IMR-90 (cell line): ENCODE data around the gene LIMS2. TPM values are rescaled to one million over a fixed set of nuclear protein-coding genes. Genes with fewer than 3 reads are reported as not detected.

ENCODE experiments used
- ATAC-seq: fragments of 200-7000 bp; cut with Tn5 transposase; 2 replicates; pipeline ENCODE4 v1.9.1; 2020; ENCODE audit warnings: low read depth, mild to moderate bottlenecking, moderate library complexity
- BruUV-seq: library from RNA; stranded (reverse); fragments of 400-500 nt; replicated peaks from 2 replicates; lab custom pipeline; 2021; lab: Mats Ljungman, UMichigan
- CTCF ChIA-PET: fragments of 300-600 bp; formaldehyde crosslinking; extraction: SDS; loops from one replicate; lab custom pipeline; 2021; ENCODE audit warnings: antibody characterized with exemption; lab: Yijun Ruan, JAX
- POLR2A ChIA-PET: fragments of 300-600 bp; sonication (Branson Sonifier 250); formaldehyde crosslinking; loops from one replicate; lab custom pipeline; 2022; ENCODE audit warnings: antibody characterized with exemption; ENCODE audit not compliant: unreplicated experiment; lab: Charles Lee
- DNase-seq: peaks from one replicate; pipeline ENCODE4 v3.0.0; 2013
- H2AFZ ChIP-seq: replicated peaks from 2 replicates; pipeline ENCODE3; 2013; ENCODE audit warnings: low read length, mild to moderate bottlenecking; ENCODE audit not compliant: poor library complexity
- H2AK5ac ChIP-seq: 2 replicates; pipeline ENCODE4 v1.6.1; 2013; ENCODE audit warnings: low read depth, low read length, inconsistent platforms
- H2AK9ac ChIP-seq: replicated peaks from 2 replicates; pipeline ENCODE3; 2013; ENCODE audit warnings: mild to moderate bottlenecking, low read depth, low read length, moderate library complexity; ENCODE audit not compliant: poor library complexity
- H2BK120ac ChIP-seq: 2 replicates; pipeline ENCODE4 v1.6.1; 2013; ENCODE audit warnings: low read depth, low read length, inconsistent platforms
- H2BK15ac ChIP-seq: 3 replicates; pipeline ENCODE4 v1.6.1; 2013; ENCODE audit warnings: low read depth, low read length, inconsistent platforms
- H2BK20ac ChIP-seq: 2 replicates; pipeline ENCODE4 v1.6.1; 2013; ENCODE audit warnings: low read depth, mild to moderate bottlenecking, inconsistent platforms, low read length, moderate library complexity
- H2BK5ac ChIP-seq: 2 replicates; pipeline ENCODE4 v1.6.1; 2013; ENCODE audit warnings: mild to moderate bottlenecking, low read depth, low read length, inconsistent platforms; ENCODE audit not compliant: poor library complexity, severe bottlenecking
- H3K14ac ChIP-seq: replicated peaks from 2 replicates; pipeline ENCODE4 v1.6.1; 2013; ENCODE audit warnings: low read depth, low read length, inconsistent platforms
- H3K18ac ChIP-seq: 2 replicates; pipeline ENCODE4 v1.6.1; 2013; ENCODE audit warnings: low read depth, low read length, control low read depth
- H3K23ac ChIP-seq: 2 replicates; pipeline ENCODE4 v1.6.1; 2013; ENCODE audit warnings: low read depth, low read length, inconsistent platforms
- H3K27ac ChIP-seq: 2 replicates; pipeline ENCODE4 v1.5.1; 2013; ENCODE audit warnings: mild to moderate bottlenecking, control low read depth, low read length; ENCODE audit not compliant: insufficient read depth
- H3K27me3 ChIP-seq: 2 replicates; pipeline ENCODE4 v1.6.1; 2013; ENCODE audit warnings: low read length; ENCODE audit not compliant: control insufficient read depth, insufficient read depth
- H3K36me3 ChIP-seq: 2 replicates; pipeline ENCODE4 v1.6.1; 2013; ENCODE audit warnings: low read length, mixed read lengths; ENCODE audit not compliant: control insufficient read depth, insufficient read depth
- H3K4ac ChIP-seq: 2 replicates; pipeline ENCODE4 v1.6.1; 2013; ENCODE audit warnings: low read depth, low read length, inconsistent platforms
- H3K4me1 ChIP-seq: 2 replicates; pipeline ENCODE4 v1.6.1; 2013; ENCODE audit warnings: low read length, mixed read lengths; ENCODE audit not compliant: control insufficient read depth, insufficient read depth
- H3K4me2 ChIP-seq: 2 replicates; pipeline ENCODE4 v1.6.1; 2013; ENCODE audit warnings: low read depth, mild to moderate bottlenecking, control low read depth, low read length, moderate library complexity
- H3K4me3 ChIP-seq: 2 replicates; pipeline ENCODE4 v1.5.1; 2013; ENCODE audit warnings: low read depth, mild to moderate bottlenecking, control low read depth, low read length, moderate library complexity; ENCODE audit not compliant: insufficient read depth
- H3K56ac ChIP-seq: 2 replicates; pipeline ENCODE4 v1.6.1; 2013; ENCODE audit warnings: low read length, inconsistent platforms; ENCODE audit not compliant: insufficient read depth; ENCODE audit errors: extremely low read depth
- H3K79me1 ChIP-seq, 2 experiments: 2 replicates each; pipeline ENCODE4 v1.6.1; 2013; ENCODE audit warnings: low read length in 2 of 2, inconsistent platforms in 1 of 2, low read depth in 1 of 2
- H3K9ac ChIP-seq: 2 replicates; pipeline ENCODE4 v1.6.1; 2013; ENCODE audit warnings: low read depth, low read length, control low read depth
- H3K9me1 ChIP-seq: 2 replicates; pipeline ENCODE4 v1.6.1; 2013; ENCODE audit warnings: low read length, inconsistent platforms; ENCODE audit not compliant: insufficient read depth
- H3K9me3 ChIP-seq: 2 replicates; pipeline ENCODE4 v1.6.1; 2013; ENCODE audit warnings: low read length; ENCODE audit not compliant: control insufficient read depth, insufficient read depth
- H4K20me1 ChIP-seq: 2 replicates; pipeline ENCODE4 v1.6.1; 2013; ENCODE audit warnings: low read length, inconsistent platforms; ENCODE audit not compliant: insufficient read depth
- H4K5ac ChIP-seq: 2 replicates; pipeline ENCODE4 v1.6.1; 2013; ENCODE audit warnings: mild to moderate bottlenecking, low read depth, low read length, control low read depth
- H4K8ac ChIP-seq, 2 experiments: 2 replicates each; pipeline ENCODE4 v1.6.1; 2013; ENCODE audit warnings: low read depth in 2 of 2, low read length in 2 of 2, control low read depth in 1 of 2, inconsistent platforms in 1 of 2
- H4K91ac ChIP-seq: 2 replicates; pipeline ENCODE4 v1.6.1; 2013; ENCODE audit warnings: low read depth, low read length, inconsistent platforms; ENCODE audit not compliant: insufficient read depth
- BHLHE40 ChIP-seq: fragments of 150-350 bp; IDR thresholded peaks from 2 replicates; pipeline ENCODE4 v1.6.1; 2016; ENCODE audit warnings: mild to moderate bottlenecking, low read depth, low read length
- CEBPB ChIP-seq: IDR thresholded peaks from 2 replicates; pipeline ENCODE4 v1.6.1; 2012; ENCODE audit warnings: low read depth, low read length, improper control_type of control experiment
- CHD1 ChIP-seq: IDR thresholded peaks from 2 replicates; pipeline ENCODE4 v1.6.1; 2012; ENCODE audit warnings: low read depth, low read length, improper control_type of control experiment
- ELK1 ChIP-seq: fragments of 150-350 bp; IDR thresholded peaks from 2 replicates; pipeline ENCODE4 v1.6.1; 2016; ENCODE audit warnings: low read depth, mild to moderate bottlenecking, low read length, moderate library complexity, borderline replicate concordance
- FOS ChIP-seq: fragments of 150-350 bp; IDR thresholded peaks from 2 replicates; pipeline ENCODE4 v1.6.1; 2016; ENCODE audit warnings: low read depth, low read length
- MAFK ChIP-seq: IDR thresholded peaks from 2 replicates; pipeline ENCODE4 v1.6.1; 2012; ENCODE audit warnings: low read depth, low read length, improper control_type of control experiment
- MAZ ChIP-seq: IDR thresholded peaks from 2 replicates; pipeline ENCODE4 v1.6.1; 2012; ENCODE audit warnings: low read depth, mild to moderate bottlenecking, low read length, improper control_type of control experiment, moderate library complexity, borderline replicate concordance
- MXI1 ChIP-seq: IDR thresholded peaks from 2 replicates; pipeline ENCODE4 v1.6.1; 2012; ENCODE audit warnings: low read depth, mild to moderate bottlenecking, low read length, moderate library complexity, borderline replicate concordance
- NFE2L2 ChIP-seq: fragments of 150-350 bp; IDR thresholded peaks from 2 replicates; pipeline ENCODE4 v1.6.1; 2016; ENCODE audit warnings: low read depth, mild to moderate bottlenecking, low read length
- POLR2A ChIP-seq: IDR thresholded peaks from 2 replicates; pipeline ENCODE4 v1.6.1; 2012; ENCODE audit warnings: mild to moderate bottlenecking, low read depth, low read length
- RAD21 ChIP-seq: IDR thresholded peaks from 2 replicates; pipeline ENCODE4 v1.6.1; 2012; ENCODE audit warnings: low read length, improper control_type of control experiment
- RCOR1 ChIP-seq: IDR thresholded peaks from 2 replicates; pipeline ENCODE4 v1.6.1; 2012; ENCODE audit warnings: mild to moderate bottlenecking, low read length, improper control_type of control experiment; ENCODE audit not compliant: insufficient replicate concordance
- RFX5 ChIP-seq: IDR thresholded peaks from 2 replicates; pipeline ENCODE4 v1.8.0; 2012; ENCODE audit warnings: low read depth, mild to moderate bottlenecking, low read length, moderate library complexity
- SMC3 ChIP-seq: fragments of 150-350 bp; IDR thresholded peaks from 2 replicates; pipeline ENCODE4 v1.6.1; 2016; ENCODE audit warnings: low read depth, mild to moderate bottlenecking, antibody characterized with exemption, low read length, moderate library complexity
- USF2 ChIP-seq: fragments of 150-350 bp; IDR thresholded peaks from 2 replicates; pipeline ENCODE4 v1.6.1; 2017; ENCODE audit warnings: mild to moderate bottlenecking, antibody characterized with exemption, low read length, low read depth
- WGBS, 2 experiments: methylation state at CpG; one replicate each; pipeline versions ENCODE4 v1.1.5 to v1.1.7; 2013; ENCODE audit warnings: missing lambda C conversion rate in 2 of 2; ENCODE audit not compliant: insufficient read length in 1 of 2; ENCODE audit errors: extremely low coverage in 2 of 2; 5-methylcytosine and 5-hydroxymethylcytosine counted together
- dilution Hi-C: fragments of 300-500 bp; cut with HindIII; formaldehyde crosslinking; loops from one replicate; pipeline ENCODE4 v1.14.3; 2018; ENCODE audit warnings: low sequenced_read_pairs; ENCODE audit not compliant: unreplicated experiment
- in situ Hi-C: fragments of 300-500 bp; cut with MboI; formaldehyde crosslinking; loops from 3 replicates; pipeline ENCODE4 v1.14.3; 2019; ENCODE audit warnings: low sequenced_read_pairs, inconsistent platforms, mixed read lengths
- intact Hi-C: fragments of 100-400 bp; cut with micrococcal nuclease; formaldehyde crosslinking; loops from 2 replicates; pipeline ENCODE4 v1.10.0; 2022
- polyA plus RNA-seq, 3 experiments: library from polyadenylated mRNA; depleted of rRNA; stranded (reverse); fragments of >200 nt; gene quantifications; 2 replicates each; pipeline ENCODE4 v1.2.3, GENCODE V29; 2012; ENCODE audit warnings: low replicate concordance in 1 of 3
- total RNA-seq: library from RNA; depleted of rRNA; stranded (reverse); fragments of >200 nt; gene quantifications from 2 replicates; pipeline ENCODE4 v1.2.3, GENCODE V29; 2012
- TF ChIP-seq, protein P1 (sequence below): conservative IDR thresholded peaks from 2 replicates; pipeline ENCODE4 v1.5.1; 2012; ENCODE audit warnings: mild to moderate bottlenecking, low read depth, low read length, improper control_type of control experiment

The LIMS2 gene
- total and polyA plus RNA-seq, 2 of the 4 experiments (the other 2 are of a cell fraction): 1.3 to 18.8 TPM

DNA sequence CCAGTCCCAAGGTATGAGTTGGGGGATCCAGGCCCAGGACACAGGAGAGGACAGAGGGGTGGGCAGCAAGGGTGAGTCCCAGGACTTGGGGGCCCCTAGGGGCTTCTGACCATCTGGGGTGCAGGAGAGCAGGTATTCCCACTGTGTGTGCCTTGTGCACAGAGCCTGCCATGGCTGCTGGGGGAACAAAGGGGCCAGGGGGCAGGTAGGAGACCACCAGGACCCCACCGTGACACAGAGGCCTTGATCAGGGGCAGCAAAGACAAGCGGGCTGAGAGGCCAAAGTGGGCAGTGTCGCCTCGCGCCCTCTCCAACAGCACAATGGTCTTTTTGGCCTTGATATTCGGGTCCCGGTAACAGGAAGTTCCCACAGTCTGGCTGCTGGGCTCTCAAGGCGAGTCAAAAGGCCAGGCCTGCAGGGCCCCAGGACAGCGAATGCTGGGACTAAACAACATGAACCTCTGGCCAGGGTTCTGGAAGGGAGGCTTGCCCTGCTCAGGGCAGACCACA lies 41.7 kb downstream of the LIMS2 start:
- WGBS, 2 experiments: 86% methylated on average over 6 of the region's 9 CpGs; no CpG with 5 or more reads in 1 of the 2 experiments
- Histone ChIP-seq H3K4me1 (peaks cover 14% of the 10 kb centered on the region), H3K9me3 (no peaks in the 10 kb centered on the region), H3K18ac (no peak overlapping the region), H2BK5ac (no peak overlapping the region), H2AFZ (peak overlapping the region; percentile 63), H3K14ac (no peak overlapping the region), H3K27ac (no peak overlapping the region), H3K9me1 (peaks cover 12% of the 10 kb centered on the region), H3K4ac (peak overlapping the region; percentile 16; the same call in 1 of the 2 replicates), H3K4me3 (no peak overlapping the region), H3K27me3 (no peaks in the 10 kb centered on the region), H2BK20ac (no peak overlapping the region), H3K4me2 (no peak overlapping the region), H4K20me1 (no peaks in the 10 kb centered on the region), H3K36me3 (peaks cover 2% of the 10 kb centered on the region; the same call in 1 of the 2 replicates), H3K9ac (no peak overlapping the region), H4K5ac (no peak overlapping the region), H3K79me1 (peaks cover 0 to 11% of the 10 kb centered on the region in 2 experiments; a peak in 1 of 4 replicates), H3K56ac (no peak overlapping the region), H2BK15ac (no peak overlapping the region), H2AK5ac (no peak overlapping the region; the same call in 1 of the 2 replicates), H4K8ac (no peak overlapping the region), H3K23ac (no peak overlapping the region), H2BK120ac (no peak overlapping the region), H4K91ac (no peak overlapping the region), H2AK9ac (peak overlapping the region; percentile 72)
- TF ChIP-seq MXI1 (no peak), FOS (no peak), SMC3 (no peak), NFE2L2 (no peak), USF2 (no peak), MAFK (no peak), MAZ (no peak), CEBPB (no peak), CHD1 (no peak), ELK1 (no peak), RFX5 (no peak), BHLHE40 (no peak), RCOR1 (no peak), POLR2A (no peak), RAD21 (no peak)
- TF ChIP-seq, protein P1, sequence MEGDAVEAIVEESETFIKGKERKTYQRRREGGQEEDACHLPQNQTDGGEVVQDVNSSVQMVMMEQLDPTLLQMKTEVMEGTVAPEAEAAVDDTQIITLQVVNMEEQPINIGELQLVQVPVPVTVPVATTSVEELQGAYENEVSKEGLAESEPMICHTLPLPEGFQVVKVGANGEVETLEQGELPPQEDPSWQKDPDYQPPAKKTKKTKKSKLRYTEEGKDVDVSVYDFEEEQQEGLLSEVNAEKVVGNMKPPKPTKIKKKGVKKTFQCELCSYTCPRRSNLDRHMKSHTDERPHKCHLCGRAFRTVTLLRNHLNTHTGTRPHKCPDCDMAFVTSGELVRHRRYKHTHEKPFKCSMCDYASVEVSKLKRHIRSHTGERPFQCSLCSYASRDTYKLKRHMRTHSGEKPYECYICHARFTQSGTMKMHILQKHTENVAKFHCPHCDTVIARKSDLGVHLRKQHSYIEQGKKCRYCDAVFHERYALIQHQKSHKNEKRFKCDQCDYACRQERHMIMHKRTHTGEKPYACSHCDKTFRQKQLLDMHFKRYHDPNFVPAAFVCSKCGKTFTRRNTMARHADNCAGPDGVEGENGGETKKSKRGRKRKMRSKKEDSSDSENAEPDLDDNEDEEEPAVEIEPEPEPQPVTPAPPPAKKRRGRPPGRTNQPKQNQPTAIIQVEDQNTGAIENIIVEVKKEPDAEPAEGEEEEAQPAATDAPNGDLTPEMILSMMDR: no peak
- no TSS peak for BruUV-seq
- DNase-seq: no peak
- in situ Hi-C loops (no loop called here), dilution Hi-C loops (no loop called here), intact Hi-C loops (no loop called here)
- no peak for ATAC-seq
- CTCF ChIA-PET: no interaction called here
- POLR2A ChIA-PET: no interaction called here
